Frontal cortex (tissue), 4 donors: ENCODE data around the gene CS. TPM values are rescaled to one million over a fixed set of nuclear protein-coding genes. Genes with fewer than 3 reads are reported as not detected.
"Not testable (repeated sequence)": the region's sequence is repeated elsewhere in the genome, so short reads cannot be mapped to it uniquely, and the experiment has no call there.

Experiments
- DNase-seq, 2 donors: peaks; one replicate each; pipeline ENCODE4 v3.0.0; 2012; ENCODE audit warnings: low spot score in 2 of 2
- FAIRE-seq: peaks from 2 replicates; lab custom pipeline; 2012; peaks lifted over from hg19 to GRCh38; lab: Jason Lieb, UNC
- total RNA-seq: library from RNA; depleted of rRNA; stranded (reverse); fragments of >200 nt; gene quantifications from one replicate; pipeline ENCODE4 v1.2.3, GENCODE V29; 2014
- donor health status: control.
- donor health status: control.
- donor health status: control.

CS gene
- total RNA-seq: 83.6 TPM

GRCh38 chr12:56299853-56300643 lies at the start of gene CS:
Gene CS, minus strand, starts transcription at chr12:56300330. Its CDS starts 129 bp downstream, at chr12:56300201.
- peak; percentile 52 for FAIRE-seq
- DNase-seq: peak; percentile 89 to 94

- DNase-seq (no peak), FAIRE-seq (no peak)
Observed at GRCh38 chr12:56348776-56349175, 48.6 kb upstream of the CS start.

- DNase-seq, FAIRE-seq: not testable (repeated sequence)
Observed at GRCh38 chr12:56347255-56347654, 47.1 kb upstream of the CS start.

- FAIRE-seq (no peak), DNase-seq (no peak)
Observed at GRCh38 chr12:56346675-56347074, 46.5 kb upstream of the CS start.

GRCh38 chr12:56342290-56342689 lies 42.2 kb upstream of the CS start:
- DNase-seq, FAIRE-seq: not testable (repeated sequence)

- FAIRE-seq: no peak
- DNase-seq: no peak
Observed at GRCh38 chr12:56341616-56342015, 41.5 kb upstream of the CS start.

GRCh38 chr12:56339158-56339422 lies 39.0 kb upstream of the CS start:
- no peak for FAIRE-seq

GRCh38 chr12:56338308-56339157 lies 38.4 kb upstream of the CS start, which contains the start of gene IL23A:
Gene IL23A, plus strand, starts transcription at chr12:56338884. Its CDS starts 161 bp downstream, at chr12:56339045.
- FAIRE-seq: no peak

More at GRCh38 chr12:56339158-56339422, 39.0 kb upstream of the CS start:
- no peak for DNase-seq

GRCh38 chr12:56337753-56338251 lies 37.7 kb upstream of the CS start:
- DNase-seq (no peak), FAIRE-seq (no peak)

More at GRCh38 chr12:56338308-56339157, 38.4 kb upstream of the CS start, which contains the start of gene IL23A:
- DNase-seq: no peak

- no peak for DNase-seq
- no peak for FAIRE-seq
Observed at GRCh38 chr12:56336361-56337167, 36.4 kb upstream of the CS start.

GRCh38 chr12:56335527-56335926 lies 35.4 kb upstream of the CS start:
- not testable (repeated sequence) for DNase-seq, FAIRE-seq

GRCh38 chr12:56334490-56334793 lies 34.3 kb upstream of the CS start:
- no peak for DNase-seq
- no peak for FAIRE-seq

GRCh38 chr12:56333679-56334489 lies 33.8 kb upstream of the CS start, which contains the start of gene PAN2:
Gene PAN2, minus strand, starts transcription at chr12:56334000. Its CDS starts 906 bp downstream, at chr12:56333094.
- FAIRE-seq: no peak
- DNase-seq: peak; percentile 78 to 94

- DNase-seq: no peak
Observed at GRCh38 chr12:56333197-56333678, 33.1 kb upstream of the CS start.

GRCh38 chr12:56332512-56333196 lies 32.5 kb upstream of the CS start:
- DNase-seq: no peak
- no peak for FAIRE-seq

More at GRCh38 chr12:56333197-56333678, 33.1 kb upstream of the CS start:
- FAIRE-seq: no peak

GRCh38 chr12:56330936-56331490 lies 30.9 kb upstream of the CS start:
- no peak for FAIRE-seq

GRCh38 chr12:56326533-56326932 lies 26.4 kb upstream of the CS start:
- DNase-seq (no peak), FAIRE-seq (no peak)

More at GRCh38 chr12:56330936-56331490, 30.9 kb upstream of the CS start:
- no peak for DNase-seq

GRCh38 chr12:56326126-56326525 lies 26.0 kb upstream of the CS start:
- DNase-seq (no peak), FAIRE-seq (no peak)
